ENCODE results near the gene HMCN2. TPM values are rescaled to one million over a fixed set of nuclear protein-coding genes. Genes with fewer than 3 reads are reported as not detected.
"Not testable (repeated sequence)": the region's sequence is repeated elsewhere in the genome, so short reads cannot be mapped to it uniquely, and the experiment has no call there.

HMCN2 gene
- total RNA-seq, 1 donor from 2014 or later, result not detected

GRCh38 chr9:130331061-130331460 lies 65.5 kb downstream of the HMCN2 start:
- Mint-ChIP-seq H3K27ac (no peak overlapping the region), H3K4me1 (ENCODE audit: low read depth) (no peaks in the 10 kb centered on the region), H3K9me3 (no peaks in the 10 kb centered on the region), H3K36me3 (ENCODE audit: low read depth) (no peaks in the 10 kb centered on the region), H3K4me3 (no peak overlapping the region), H3K27me3 (ENCODE audit: insufficient read depth) (peaks cover 15% of the 10 kb centered on the region)
- DNase-seq (ENCODE audit: low spot score), result no peak
- intact Hi-C loops (cut with micrococcal nuclease), result no loop called here

GRCh38 chr9:130331573-130331972 lies 66.0 kb downstream of the HMCN2 start:
- Mint-ChIP-seq H3K4me1 (ENCODE audit: low read depth) (no peaks in the 10 kb centered on the region), H3K27ac (no peak overlapping the region), H3K27me3 (ENCODE audit: insufficient read depth) (peaks cover 15% of the 10 kb centered on the region), H3K36me3 (ENCODE audit: low read depth) (no peaks in the 10 kb centered on the region), H3K9me3 (no peaks in the 10 kb centered on the region), H3K4me3 (no peak overlapping the region)
- intact Hi-C loops (cut with micrococcal nuclease), result no loop called here
- DNase-seq (ENCODE audit: low spot score), result no peak

DNA sequence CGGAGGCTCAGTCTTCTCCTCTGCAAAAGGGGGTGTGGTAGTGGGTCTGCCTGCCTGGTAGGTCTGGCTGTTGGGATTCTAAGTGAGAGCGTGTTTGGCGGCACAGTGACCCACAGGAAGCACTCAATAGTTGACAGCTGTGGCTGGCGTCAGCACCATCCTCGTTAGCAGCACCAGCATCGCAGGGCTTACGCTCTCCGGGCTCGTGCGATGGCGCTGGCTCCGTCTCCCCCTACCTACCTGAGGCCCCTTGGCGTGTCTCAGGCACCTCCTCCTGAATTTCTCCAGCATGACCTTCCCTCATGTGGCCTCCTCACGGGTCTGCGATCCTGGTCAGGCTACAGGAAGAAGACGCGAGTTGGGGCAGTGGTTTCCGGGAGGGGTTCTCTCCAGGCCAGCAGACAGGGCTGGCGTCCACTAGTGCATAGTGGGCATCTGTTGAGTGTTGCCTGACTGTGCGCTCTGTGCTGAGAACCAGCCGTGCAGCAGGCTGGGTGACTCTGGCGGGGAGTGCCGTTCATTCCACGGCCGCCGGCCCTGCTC lies 66.9 kb downstream of the HMCN2 start:
- Mint-ChIP-seq H3K4me3 (no peak overlapping the region), H3K27ac (no peak overlapping the region), H3K36me3 (ENCODE audit: low read depth) (no peaks in the 10 kb centered on the region), H3K9me3 (no peaks in the 10 kb centered on the region), H3K27me3 (ENCODE audit: insufficient read depth) (peaks cover 13% of the 10 kb centered on the region), H3K4me1 (ENCODE audit: low read depth) (no peaks in the 10 kb centered on the region)
- no peak for DNase-seq (ENCODE audit: low spot score)
- intact Hi-C loops (cut with micrococcal nuclease), result no loop called here

- Mint-ChIP-seq H3K9me3 (no peaks in the 10 kb centered on the region), H3K27ac (no peak overlapping the region), H3K27me3 (ENCODE audit: insufficient read depth) (peaks cover 13% of the 10 kb centered on the region), H3K4me3 (no peak overlapping the region), H3K4me1 (ENCODE audit: low read depth) (no peaks in the 10 kb centered on the region), H3K36me3 (ENCODE audit: low read depth) (no peaks in the 10 kb centered on the region)
- intact Hi-C loops (cut with micrococcal nuclease), result no loop called here
- no peak for DNase-seq (ENCODE audit: low spot score)
Observed at GRCh38 chr9:130333041-130333711, 67.6 kb downstream of the HMCN2 start.

- no peaks in the 10 kb centered on the region for H3K36me3 Mint-ChIP-seq (ENCODE audit: low read depth)
- intact Hi-C loops (cut with micrococcal nuclease), result no loop called here
- peaks cover 13% of the 10 kb centered on the region for H3K27me3 Mint-ChIP-seq (ENCODE audit: insufficient read depth)
- no peak overlapping the region for H3K27ac Mint-ChIP-seq
- no peak overlapping the region for H3K4me3 Mint-ChIP-seq
- no peaks in the 10 kb centered on the region for H3K4me1 Mint-ChIP-seq (ENCODE audit: low read depth)
- H3K9me3 Mint-ChIP-seq, result no peaks in the 10 kb centered on the region
- no peak for DNase-seq (ENCODE audit: low spot score)
Observed at GRCh38 chr9:130333712-130334062, 68.1 kb downstream of the HMCN2 start.

- H3K27ac Mint-ChIP-seq, result no peak overlapping the region
- no peaks in the 10 kb centered on the region for H3K9me3 Mint-ChIP-seq
- no peaks in the 10 kb centered on the region for H3K36me3 Mint-ChIP-seq (ENCODE audit: low read depth)
- H3K4me1 Mint-ChIP-seq (ENCODE audit: low read depth), result no peaks in the 10 kb centered on the region
- DNase-seq (ENCODE audit: low spot score), result no peak
- H3K4me3 Mint-ChIP-seq, result no peak overlapping the region
- peaks cover 4% of the 10 kb centered on the region for H3K27me3 Mint-ChIP-seq (ENCODE audit: insufficient read depth)
- intact Hi-C loops (cut with micrococcal nuclease), result no loop called here
Observed at GRCh38 chr9:130334915-130335314, 69.4 kb downstream of the HMCN2 start.

DNA sequence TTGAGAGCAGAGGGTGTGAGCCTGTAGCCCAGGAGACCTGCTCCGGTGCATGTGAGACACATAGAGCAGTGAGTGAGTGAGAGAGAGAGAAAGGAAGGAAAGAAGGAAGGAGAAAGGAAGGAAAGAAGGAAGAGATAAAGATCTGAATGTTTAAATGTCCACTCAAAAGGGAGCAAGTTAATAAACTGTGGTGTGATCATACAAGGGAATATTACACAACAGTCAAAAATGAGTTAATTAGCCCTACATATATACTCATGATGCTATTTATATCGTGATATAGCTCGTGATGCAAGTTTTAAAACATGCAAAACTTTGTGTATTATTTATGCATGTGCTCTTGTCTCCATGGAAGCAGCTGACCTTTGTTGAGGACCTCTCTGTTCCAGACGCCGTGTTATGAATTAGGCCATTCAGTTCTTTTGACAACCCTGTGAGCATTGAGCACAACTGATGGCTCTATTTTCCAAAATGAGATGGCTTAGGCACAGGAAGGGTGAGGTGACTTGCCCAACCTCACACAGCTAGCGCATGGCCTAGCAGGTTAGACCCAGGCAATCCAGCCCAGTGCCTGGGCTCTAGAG lies 70.6 kb downstream of the HMCN2 start:
- intact Hi-C loops (cut with micrococcal nuclease), result no loop called here
- H3K27ac Mint-ChIP-seq, result no peak overlapping the region
- no peak overlapping the region for H3K4me3 Mint-ChIP-seq
- H3K36me3 Mint-ChIP-seq (ENCODE audit: low read depth), result no peaks in the 10 kb centered on the region
- no peaks in the 10 kb centered on the region for H3K9me3 Mint-ChIP-seq
- no peaks in the 10 kb centered on the region for H3K4me1 Mint-ChIP-seq (ENCODE audit: low read depth)
- no peak for DNase-seq (ENCODE audit: low spot score)
- peaks cover 1% of the 10 kb centered on the region for H3K27me3 Mint-ChIP-seq (ENCODE audit: insufficient read depth)

GRCh38 chr9:130336885-130337284 lies 71.3 kb downstream of the HMCN2 start:
- Mint-ChIP-seq H3K27me3 (ENCODE audit: insufficient read depth) (no peaks in the 10 kb centered on the region), H3K4me3 (no peak overlapping the region), H3K4me1 (ENCODE audit: low read depth) (no peaks in the 10 kb centered on the region), H3K36me3 (ENCODE audit: low read depth) (no peaks in the 10 kb centered on the region), H3K9me3 (no peaks in the 10 kb centered on the region), H3K27ac (no peak overlapping the region)
- intact Hi-C loops (cut with micrococcal nuclease), result no loop called here
- DNase-seq (ENCODE audit: low spot score), result no peak

DNA sequence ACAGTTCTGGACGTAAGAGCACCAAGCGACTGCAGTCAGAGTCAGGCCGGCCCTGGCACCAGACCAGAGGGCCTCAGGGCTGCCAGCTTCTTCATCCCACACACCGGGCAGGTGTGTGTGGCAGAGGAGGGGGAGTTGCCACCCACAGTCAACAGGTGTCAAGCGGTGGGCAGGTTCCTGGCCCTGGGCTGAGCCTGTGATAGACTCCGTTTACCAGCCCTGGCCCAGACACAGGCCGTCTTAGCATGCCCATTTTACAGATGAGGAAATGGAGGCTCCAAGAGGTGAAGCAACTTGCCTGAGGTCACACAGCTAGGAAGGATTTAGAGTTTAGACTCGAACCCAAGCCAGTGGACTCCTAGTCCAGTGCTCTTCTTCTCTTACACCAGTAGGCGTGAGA lies 71.8 kb downstream of the HMCN2 start:
- H3K27ac Mint-ChIP-seq, result no peak overlapping the region
- no peaks in the 10 kb centered on the region for H3K4me1 Mint-ChIP-seq (ENCODE audit: low read depth)
- intact Hi-C loops (cut with micrococcal nuclease), result no loop called here

GRCh38 chr9:130337784-130338380 lies 72.3 kb downstream of the HMCN2 start:
- H3K4me3 Mint-ChIP-seq, result no peak overlapping the region
- no peak for DNase-seq (ENCODE audit: low spot score)
- intact Hi-C loops (cut with micrococcal nuclease), result no loop called here
- no peaks in the 10 kb centered on the region for H3K4me1 Mint-ChIP-seq (ENCODE audit: low read depth)
- H3K9me3 Mint-ChIP-seq, result no peaks in the 10 kb centered on the region
- no peaks in the 10 kb centered on the region for H3K36me3 Mint-ChIP-seq (ENCODE audit: low read depth)
- H3K27me3 Mint-ChIP-seq (ENCODE audit: insufficient read depth), result no peaks in the 10 kb centered on the region
- H3K27ac Mint-ChIP-seq, result no peak overlapping the region

More for the DNA sequence above, 71.8 kb downstream of the HMCN2 start:
- H3K4me3 Mint-ChIP-seq, result no peak overlapping the region
- no peaks in the 10 kb centered on the region for H3K27me3 Mint-ChIP-seq (ENCODE audit: insufficient read depth)
- no peaks in the 10 kb centered on the region for H3K36me3 Mint-ChIP-seq (ENCODE audit: low read depth)
- no peak for DNase-seq (ENCODE audit: low spot score)
- H3K9me3 Mint-ChIP-seq, result no peaks in the 10 kb centered on the region

DNA sequence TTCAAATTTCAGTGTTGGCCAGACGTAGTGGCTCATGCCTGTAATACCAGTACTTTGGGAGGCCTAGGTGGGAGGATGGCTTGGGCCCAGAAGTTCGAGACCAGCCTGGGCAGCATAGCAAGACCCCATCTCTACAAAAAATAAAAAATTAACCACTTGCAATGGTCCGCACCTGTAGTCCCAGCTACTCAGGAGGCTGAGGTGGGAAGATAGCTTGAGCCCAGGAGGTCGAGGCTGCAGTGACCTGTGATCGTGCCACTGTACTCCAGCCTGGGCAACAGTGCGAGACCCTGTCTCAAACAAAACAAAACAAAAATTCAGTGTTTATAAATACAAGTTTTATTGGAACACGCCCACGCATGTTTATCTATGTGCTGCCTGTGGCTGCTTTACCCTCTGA lies 73.3 kb downstream of the HMCN2 start:
- H3K4me3 Mint-ChIP-seq; H3K4me1 Mint-ChIP-seq (ENCODE audit: low read depth); H3K9me3 Mint-ChIP-seq; H3K36me3 Mint-ChIP-seq (ENCODE audit: low read depth); DNase-seq (ENCODE audit: low spot score); intact Hi-C loops (cut with micrococcal nuclease); H3K27me3 Mint-ChIP-seq (ENCODE audit: insufficient read depth); H3K27ac Mint-ChIP-seq: not testable (repeated sequence)

GRCh38 chr9:130339306-130339705 lies 73.7 kb downstream of the HMCN2 start:
- DNase-seq (ENCODE audit: low spot score), result no peak
- Mint-ChIP-seq H3K27ac (no peak overlapping the region), H3K4me1 (ENCODE audit: low read depth) (no peaks in the 10 kb centered on the region), H3K4me3 (no peak overlapping the region), H3K9me3 (no peaks in the 10 kb centered on the region), H3K36me3 (ENCODE audit: low read depth) (no peaks in the 10 kb centered on the region), H3K27me3 (ENCODE audit: insufficient read depth) (no peaks in the 10 kb centered on the region)
- intact Hi-C loops (cut with micrococcal nuclease), result no loop called here

DNA sequence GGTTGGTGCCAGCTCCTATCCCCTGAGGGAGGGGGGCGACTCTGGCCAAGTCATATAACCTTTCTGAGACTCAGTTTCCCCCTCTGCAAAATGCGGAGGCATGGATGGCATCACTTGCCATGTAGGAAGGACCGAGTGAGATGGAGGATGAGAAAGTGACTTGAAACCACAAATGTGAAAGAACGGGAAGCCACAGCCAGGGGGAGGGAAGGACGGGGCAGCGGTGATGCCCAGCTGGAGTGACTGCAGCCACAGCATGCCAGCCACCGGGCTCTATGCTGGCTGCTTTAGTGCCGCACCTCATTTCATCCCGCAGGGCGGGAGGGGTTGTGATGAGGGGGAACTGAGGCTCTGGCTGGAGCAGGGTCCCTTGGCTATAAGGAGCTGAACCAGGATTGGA lies 74.5 kb downstream of the HMCN2 start:
- Mint-ChIP-seq H3K27ac (no peak overlapping the region), H3K27me3 (ENCODE audit: insufficient read depth) (no peaks in the 10 kb centered on the region), H3K4me1 (ENCODE audit: low read depth) (no peaks in the 10 kb centered on the region), H3K4me3 (no peak overlapping the region), H3K36me3 (ENCODE audit: low read depth) (no peaks in the 10 kb centered on the region), H3K9me3 (no peaks in the 10 kb centered on the region)
- intact Hi-C loops (cut with micrococcal nuclease), result no loop called here
- DNase-seq (ENCODE audit: low spot score), result no peak

All from activated T-helper 1 cell treated with anti-CD3 and anti-CD28 coated beads, Interleukin-12 subunit alpha, Interleukin-12 subunit beta, Interleukin-2, Interleukin-4 antibody, amounts not matched to agents 30 ng/mL and 10 ng/mL and 1 ng/mL, durations not matched to agents 14 hours and 24 hours and 36 hours (primary cell).